Measurements from ENCODE around the gene EGF.
"Not testable (repeated sequence)": the region's sequence is repeated elsewhere in the genome, so short reads cannot be mapped to it uniquely, and the experiment has no call there.

The EGF gene

GRCh38 chr4:109998867-109999584, 86.3 kb downstream of the EGF start:
- DNase-seq: peak; percentile 41 to 83 (median 79)

GRCh38 chr4:109999585-109999912, 86.9 kb downstream of the EGF start:
- no peak for DNase-seq

GRCh38 chr4:110002326-110002725, 89.6 kb downstream of the EGF start:
- DNase-seq: no peak

GRCh38 chr4:110003401-110004187, 90.9 kb downstream of the EGF start:
- DNase-seq: no peak

GRCh38 chr4:110004556-110004955, 91.9 kb downstream of the EGF start:
- DNase-seq: no peak

- peak; percentile 53 to 89 (median 74) for DNase-seq
Observed at GRCh38 chr4:110005461-110006056, 92.9 kb downstream of the EGF start.

GRCh38 chr4:110007217-110007616, 94.5 kb downstream of the EGF start:
- no peak for DNase-seq

GRCh38 chr4:110008540-110008939, 95.9 kb downstream of the EGF start:
- DNase-seq: no peak

- no peak for DNase-seq
Observed at GRCh38 chr4:110009550-110009949, 96.9 kb downstream of the EGF start.

GRCh38 chr4:110010797-110011196, 98.1 kb downstream of the EGF start:
- DNase-seq: no peak

GRCh38 chr4:110012917-110013316, 100.2 kb downstream of the EGF start:
- DNase-seq: no peak

- no peak for DNase-seq
Observed at GRCh38 chr4:110014233-110014632, 101.5 kb downstream of the EGF start.

- DNase-seq: no peak
Observed at GRCh38 chr4:110019153-110019552, 106.5 kb downstream of the EGF start.

GRCh38 chr4:110020139-110020538, 107.5 kb downstream of the EGF start:
- DNase-seq: no peak

- no peak for DNase-seq
Observed at GRCh38 chr4:110020646-110021443, 108.2 kb downstream of the EGF start.

GRCh38 chr4:110022457-110022856, 109.8 kb downstream of the EGF start:
- no peak for DNase-seq

GRCh38 chr4:110025056-110025455, 112.4 kb downstream of the EGF start:
- DNase-seq: no peak

- no peak for DNase-seq
Observed at GRCh38 chr4:110025718-110026117, 113.0 kb downstream of the EGF start.

- peak; percentile 53 to 77 (median 68) for DNase-seq
Observed at GRCh38 chr4:110032603-110033002, 119.9 kb downstream of the EGF start.

GRCh38 chr4:110033355-110034025, 120.8 kb downstream of the EGF start:
- peak in 1 of 4 experiments; percentile 10 for DNase-seq

GRCh38 chr4:110034026-110034393, 121.3 kb downstream of the EGF start:
- DNase-seq: peak; percentile 74 to 90 (median 84)

- DNase-seq: not testable (repeated sequence)
Observed at GRCh38 chr4:110039164-110039563, 126.5 kb downstream of the EGF start.
